WTC11 (cell line): ENCODE results near the gene SVOPL. TPM values are rescaled to one million over a fixed set of nuclear protein-coding genes. Genes with fewer than 3 reads are reported as not detected.

Experiments
- ATAC-seq: fragments of 200-7000 bp; cut with Tn5 transposase; 2 replicates; pipeline ENCODE4 v1.10.0; 2021; ENCODE audit warnings: mild to moderate bottlenecking, moderate library complexity
- CTCF ChIA-PET: fragments of 300-600 bp; sonication (Branson Sonifier 250); formaldehyde crosslinking; loops from one replicate; lab custom pipeline; 2021; ENCODE audit warnings: antibody characterized with exemption; lab: Charles Lee
- POLR2A ChIA-PET: fragments of 350-600 bp; sonication (Branson Sonifier 250); formaldehyde crosslinking; loops from one replicate; lab custom pipeline; 2021; ENCODE audit warnings: antibody characterized with exemption; lab: Charles Lee
- DNase-seq: peaks from one replicate; pipeline ENCODE4 v3.0.0; 2021; ENCODE audit warnings: low spot score
- H3K27ac Mint-ChIP-seq: 2 replicates; pipeline ENCODE4 v1.8.0; 2021; ENCODE audit warnings: mixed read lengths
- H3K27me3 Mint-ChIP-seq: 2 replicates; pipeline ENCODE4 v1.8.0; 2021; ENCODE audit warnings: low read depth, mild to moderate bottlenecking, moderate library complexity, mixed read lengths
- H3K36me3 Mint-ChIP-seq: 2 replicates; pipeline ENCODE4 v1.8.0; 2021; ENCODE audit warnings: mixed read lengths
- H3K4me1 Mint-ChIP-seq: 2 replicates; pipeline ENCODE4 v1.8.0; 2022; ENCODE audit warnings: mixed read lengths
- H3K4me3 Mint-ChIP-seq: 2 replicates; pipeline ENCODE4 v1.8.0; 2021; ENCODE audit warnings: mild to moderate bottlenecking, moderate library complexity, mixed read lengths
- H3K9me3 Mint-ChIP-seq: 2 replicates; pipeline ENCODE4 v1.8.0; 2021; ENCODE audit warnings: mixed read lengths
- AFF4 ChIP-seq: sonication (generic); formaldehyde crosslinking; IDR thresholded peaks from 2 replicates; pipeline ENCODE4 v1.8.1; 2023; ENCODE audit warnings: mild to moderate bottlenecking, missing genetic modification reagents, borderline replicate concordance
- ATF1 ChIP-seq: sonication (generic); formaldehyde crosslinking; IDR thresholded peaks from 2 replicates; pipeline ENCODE4 v1.8.1; 2023; ENCODE audit warnings: mild to moderate bottlenecking, moderate library complexity, missing genetic modification reagents
- CDX4 ChIP-seq: fragments of 250-450 bp; sonication (Bioruptor Pico); IDR thresholded peaks from 2 replicates; pipeline ENCODE4 v1.9.0; 2021; ENCODE audit warnings: moderate library complexity, mild to moderate bottlenecking, inconsistent platforms, borderline replicate concordance
- CREB1 ChIP-seq: sonication (generic); formaldehyde crosslinking; IDR thresholded peaks from 2 replicates; pipeline ENCODE4 v1.8.0; 2023; ENCODE audit warnings: mild to moderate bottlenecking, missing genetic modification reagents
- E2F1 ChIP-seq: sonication (generic); formaldehyde crosslinking; IDR thresholded peaks from 2 replicates; pipeline ENCODE4 v1.8.0; 2022; ENCODE audit warnings: mild to moderate bottlenecking, missing genetic modification reagents
- ERG ChIP-seq: fragments of 250-450 bp; sonication (Bioruptor Pico); IDR thresholded peaks from 2 replicates; pipeline ENCODE4 v1.8.0; 2021; ENCODE audit warnings: mild to moderate bottlenecking
- ESRRA ChIP-seq: sonication (generic); formaldehyde crosslinking; IDR thresholded peaks from 2 replicates; pipeline ENCODE4 v1.8.1; 2022; ENCODE audit warnings: mild to moderate bottlenecking, missing genetic modification reagents, borderline replicate concordance
- FOXP4 ChIP-seq: sonication (generic); formaldehyde crosslinking; IDR thresholded peaks from 2 replicates; pipeline ENCODE4 v1.8.0; 2022; ENCODE audit warnings: mild to moderate bottlenecking, missing genetic modification reagents
- GABPB1 ChIP-seq: sonication (generic); formaldehyde crosslinking; IDR thresholded peaks from 2 replicates; pipeline ENCODE4 v1.8.1; 2023; ENCODE audit warnings: mild to moderate bottlenecking, missing genetic modification reagents
- JUN ChIP-seq: sonication (generic); formaldehyde crosslinking; IDR thresholded peaks from 2 replicates; pipeline ENCODE4 v1.8.0; 2023; ENCODE audit warnings: mild to moderate bottlenecking, missing genetic modification reagents
- MXD4 ChIP-seq: fragments of 250-450 bp; sonication (Bioruptor Pico); IDR thresholded peaks from 2 replicates; pipeline ENCODE4 v1.8.0; 2021; ENCODE audit warnings: mild to moderate bottlenecking, moderate library complexity, borderline replicate concordance
- MYBL2 ChIP-seq: sonication (generic); formaldehyde crosslinking; IDR thresholded peaks from 2 replicates; pipeline ENCODE4 v1.8.1; 2023; ENCODE audit warnings: mild to moderate bottlenecking, moderate library complexity, missing genetic modification reagents
- NR2C2 ChIP-seq: sonication (generic); formaldehyde crosslinking; IDR thresholded peaks from 2 replicates; pipeline ENCODE4 v1.8.0; 2022; ENCODE audit warnings: mild to moderate bottlenecking, missing genetic modification reagents
- STAT6 ChIP-seq: sonication (generic); formaldehyde crosslinking; conservative IDR thresholded peaks from 2 replicates; pipeline ENCODE4 v1.8.1; 2023; ENCODE audit warnings: mild to moderate bottlenecking, low read depth, missing genetic modification reagents, moderate library complexity
- USF2 ChIP-seq: sonication (generic); formaldehyde crosslinking; IDR thresholded peaks from 2 replicates; pipeline ENCODE4 v1.8.1; 2023; ENCODE audit warnings: mild to moderate bottlenecking, missing genetic modification reagents, moderate library complexity
- ZBTB43 ChIP-seq: sonication (generic); formaldehyde crosslinking; IDR thresholded peaks from 2 replicates; pipeline ENCODE4 v1.8.1; 2023; ENCODE audit warnings: mild to moderate bottlenecking, missing genetic modification reagents
- ZNF232 ChIP-seq: sonication (generic); formaldehyde crosslinking; IDR thresholded peaks from 2 replicates; pipeline ENCODE4 v1.8.0; 2022; ENCODE audit warnings: mild to moderate bottlenecking, missing genetic modification reagents
- ZNF532 ChIP-seq: fragments of 250-450 bp; sonication (Bioruptor Pico); IDR thresholded peaks from 2 replicates; pipeline ENCODE4 v1.9.0; 2021; ENCODE audit warnings: mild to moderate bottlenecking, borderline replicate concordance
- ZNF671 ChIP-seq: fragments of 250-450 bp; sonication (Bioruptor Pico); IDR thresholded peaks from 2 replicates; pipeline ENCODE4 v1.8.0; 2021; ENCODE audit warnings: mild to moderate bottlenecking
- total RNA-seq: library from RNA; stranded (reverse); gene quantifications from 3 replicates; pipeline ENCODE4 v1.2.3, GENCODE V29; 2021

SVOPL gene
- total RNA-seq, 1 experiment from 2014 or later, result 1.9 TPM

- TF ChIP-seq ERG (CRISPR knock-in tag), result no peak
- no peak for TF ChIP-seq JUN (CRISPR knock-in tag)
- TF ChIP-seq FOXP4 (CRISPR knock-in tag), result no peak
- no peak for TF ChIP-seq ATF1 (CRISPR knock-in tag)
- no peak for TF ChIP-seq NR2C2 (CRISPR knock-in tag)
- TF ChIP-seq ESRRA, result no peak
- no peak for TF ChIP-seq ZBTB43 (CRISPR knock-in tag)
- TF ChIP-seq CDX4 (CRISPR knock-in tag), result no peak
- no peak for TF ChIP-seq CREB1 (CRISPR knock-in tag)
- TF ChIP-seq MYBL2 (CRISPR knock-in tag), result no peak
- TF ChIP-seq AFF4 (CRISPR knock-in tag), result no peak
- no peak for TF ChIP-seq USF2 (CRISPR knock-in tag)
- no peak for TF ChIP-seq ZNF532 (CRISPR knock-in tag)
- TF ChIP-seq STAT6 (CRISPR knock-in tag), result no peak
- TF ChIP-seq E2F1 (CRISPR knock-in tag), result no peak
- TF ChIP-seq GABPB1 (CRISPR knock-in tag), result no peak
- no peak for TF ChIP-seq MXD4 (CRISPR knock-in tag)
- no peak for TF ChIP-seq ZNF232 (CRISPR knock-in tag)
- TF ChIP-seq ZNF671, result no peak
- Mint-ChIP-seq H3K27ac (no peak overlapping the region; the same call in 1 of the 2 replicates), H3K27me3 (no peaks in the 10 kb centered on the region), H3K4me3 (no peak overlapping the region), H3K36me3 (no peaks in the 10 kb centered on the region), H3K4me1 (peaks cover 21% of the 10 kb centered on the region), H3K9me3 (no peaks in the 10 kb centered on the region)
- ATAC-seq (no peak), DNase-seq (no peak)
- CTCF ChIA-PET, result interaction anchor here (0.5 to 1.9 kb wide), 2 partner anchors 61 to 112 kb away, joined by 3 to 5 read pairs; no protein-coding TSS in a partner anchor
- POLR2A ChIA-PET, result no interaction called here
Observed at GRCh38 chr7:138626846-138627245, 74.3 kb downstream of the SVOPL start.
